NT2/D1 (cell line): Measurements from ENCODE around the gene TUBB6.

Experiments used
- DNase-seq: peaks from one replicate; pipeline ENCODE4 v3.0.0-alpha.2; 2011; ENCODE audit warnings: low read depth, low spot score
- H3K27me3 ChIP-seq: 2 replicates; pipeline ENCODE4 v1.6.0; 2011; ENCODE audit warnings: mild to moderate bottlenecking; ENCODE audit not compliant: insufficient read length, insufficient read depth
- H3K36me3 ChIP-seq: 2 replicates; pipeline ENCODE4 v1.6.1; 2011; ENCODE audit warnings: mild to moderate bottlenecking, low read length, mixed read lengths; ENCODE audit not compliant: insufficient read depth, insufficient read length
- H3K4me1 ChIP-seq: 2 replicates; pipeline ENCODE4 v1.5.1; 2011; ENCODE audit not compliant: insufficient read depth, insufficient read length
- H3K4me3 ChIP-seq: 2 replicates; pipeline ENCODE4 v1.5.1; 2011; ENCODE audit warnings: low read depth; ENCODE audit not compliant: insufficient read length
- H3K9ac ChIP-seq: 2 replicates; pipeline ENCODE4 v1.6.0; 2011; ENCODE audit warnings: low read depth; ENCODE audit not compliant: insufficient read length
- H3K9me3 ChIP-seq: 2 replicates; pipeline ENCODE4 v1.5.1; 2011; ENCODE audit warnings: mild to moderate bottlenecking, low read length; ENCODE audit not compliant: insufficient read depth
- SUZ12 ChIP-seq: IDR thresholded peaks from 2 replicates; pipeline ENCODE4 v1.6.1; 2011; ENCODE audit not compliant: insufficient read length, insufficient read depth; ENCODE audit errors: extremely low read depth
- YY1 ChIP-seq: IDR thresholded peaks from 2 replicates; pipeline ENCODE4 v1.6.1; 2011; ENCODE audit not compliant: insufficient read length, insufficient read depth
- ZNF274 ChIP-seq: IDR thresholded peaks from 2 replicates; pipeline ENCODE4 v1.6.1; 2011; ENCODE audit warnings: mild to moderate bottlenecking, low read depth, low read length

Gene TUBB6

DNA sequence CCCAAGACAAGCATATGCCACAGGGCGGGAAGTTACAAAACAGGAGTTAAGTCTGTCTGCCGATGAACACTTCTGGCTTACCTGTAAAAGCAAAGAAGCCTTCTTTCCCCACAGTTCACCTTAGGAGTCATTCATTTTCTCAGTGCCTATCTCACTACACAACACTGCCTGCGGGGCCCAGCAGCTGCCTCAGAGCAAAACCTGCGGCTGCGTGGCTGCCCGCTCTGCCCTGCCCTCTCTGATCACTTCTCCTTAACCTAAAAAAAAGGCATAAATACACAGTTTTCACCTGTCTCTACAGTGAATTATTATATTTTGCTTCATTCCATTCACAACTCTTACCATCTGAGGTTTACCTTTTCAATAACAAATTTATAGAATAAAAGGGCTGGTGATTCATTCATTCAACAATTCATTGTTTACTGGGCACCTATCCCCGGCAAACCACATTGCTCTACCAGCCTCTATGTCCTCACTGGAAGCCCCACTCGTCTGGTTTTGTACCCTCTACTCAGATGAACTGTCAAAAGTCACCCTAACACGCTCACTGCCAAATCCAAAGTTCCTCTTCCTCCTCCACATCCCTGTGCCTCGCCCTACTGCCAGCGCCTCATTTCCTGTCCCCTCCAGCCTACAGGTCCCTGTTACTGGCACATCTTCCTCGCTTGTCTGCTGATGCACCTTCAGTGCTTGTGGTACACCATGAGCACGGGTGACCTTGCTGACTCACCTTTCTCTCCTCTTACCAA is 37.6 kb downstream of the TUBB6 start:
- no peaks in the 10 kb centered on the region for H3K27me3 ChIP-seq
- DNase-seq = no peak
- no peaks in the 10 kb centered on the region for H3K9me3 ChIP-seq
- H3K36me3 ChIP-seq = peaks cover 80% of the 10 kb centered on the region
- no peak for TF ChIP-seq YY1
- no peak for TF ChIP-seq ZNF274
- TF ChIP-seq SUZ12 = no peak
- no peak overlapping the region for H3K4me3 ChIP-seq
- H3K9ac ChIP-seq = no peak overlapping the region
- no peaks in the 10 kb centered on the region for H3K4me1 ChIP-seq

DNA sequence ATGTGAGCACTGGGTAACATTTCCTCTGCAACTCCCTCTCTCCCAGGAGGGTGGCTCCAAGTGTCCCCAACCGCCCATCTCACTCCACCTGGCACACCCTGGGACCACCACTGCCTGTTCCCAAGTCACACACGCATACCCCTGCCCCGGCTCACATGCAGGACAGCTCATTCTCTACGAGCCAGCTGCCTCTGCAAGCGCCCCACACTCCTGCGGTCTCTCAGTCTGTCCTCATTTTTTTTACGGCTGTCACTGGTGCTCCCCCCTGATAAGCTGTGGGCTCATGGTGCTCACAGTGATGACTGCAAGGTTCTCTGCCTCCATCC is 38.2 kb downstream of the TUBB6 start:
- TF ChIP-seq SUZ12 (no peak), ZNF274 (no peak), YY1 (no peak)
- no peak for DNase-seq
- Histone ChIP-seq H3K36me3 (peaks cover 85% of the 10 kb centered on the region), H3K9me3 (no peaks in the 10 kb centered on the region), H3K9ac (no peak overlapping the region), H3K4me3 (no peak overlapping the region), H3K27me3 (no peaks in the 10 kb centered on the region), H3K4me1 (no peaks in the 10 kb centered on the region)

DNA sequence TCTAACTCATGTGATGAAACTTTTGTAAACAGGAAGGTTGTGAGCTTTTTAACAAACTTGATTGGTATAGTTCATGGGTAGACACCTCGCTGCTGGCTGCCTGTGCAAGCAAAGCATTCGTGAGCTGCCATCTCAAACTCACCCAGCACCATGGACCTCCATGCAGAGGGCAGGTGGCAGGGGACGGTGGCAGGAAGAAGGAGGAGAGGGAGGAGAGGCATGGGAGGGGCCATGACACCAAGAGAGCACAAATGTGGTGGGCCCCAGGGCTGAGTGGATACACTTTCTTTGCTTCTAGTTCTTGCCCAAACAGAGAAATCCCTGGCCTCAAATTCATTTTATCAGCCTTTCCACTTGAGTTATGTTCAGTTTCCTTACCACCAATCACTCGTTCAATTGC is 39.9 kb downstream of the TUBB6 start:
- TF ChIP-seq YY1 (no peak), SUZ12 (no peak), ZNF274 (no peak)
- Histone ChIP-seq H3K9ac (no peak overlapping the region), H3K4me1 (no peaks in the 10 kb centered on the region), H3K27me3 (no peaks in the 10 kb centered on the region), H3K9me3 (no peaks in the 10 kb centered on the region), H3K4me3 (no peak overlapping the region), H3K36me3 (peaks cover 81% of the 10 kb centered on the region)
- no peak for DNase-seq

DNA sequence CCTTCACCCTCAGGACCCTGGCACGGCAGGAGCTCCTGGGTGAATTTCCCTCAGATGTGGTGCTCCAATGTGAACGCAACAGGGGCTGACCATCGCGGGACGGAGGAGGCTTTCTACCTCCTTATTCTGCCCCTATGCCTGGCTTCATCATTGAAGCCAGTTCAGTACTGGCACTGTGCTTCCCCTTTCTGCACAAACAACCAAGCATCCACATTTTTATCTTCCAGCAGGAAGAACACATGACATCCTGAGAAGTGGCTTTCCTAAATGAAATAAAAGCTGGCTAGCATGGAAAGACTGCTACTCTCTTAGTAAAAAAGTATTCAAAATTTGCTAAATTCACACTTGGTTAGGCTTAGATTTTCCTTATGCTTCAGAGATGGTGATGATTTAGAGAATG is 44.1 kb downstream of the TUBB6 start:
- H3K9me3 ChIP-seq = no peaks in the 10 kb centered on the region
- TF ChIP-seq ZNF274 (no peak), SUZ12 (no peak), YY1 (no peak)
- no peak overlapping the region for H3K9ac ChIP-seq
- H3K4me3 ChIP-seq = no peak overlapping the region
- peaks cover 76% of the 10 kb centered on the region for H3K36me3 ChIP-seq
- no peaks in the 10 kb centered on the region for H3K4me1 ChIP-seq
- no peaks in the 10 kb centered on the region for H3K27me3 ChIP-seq
- no peak for DNase-seq

DNA sequence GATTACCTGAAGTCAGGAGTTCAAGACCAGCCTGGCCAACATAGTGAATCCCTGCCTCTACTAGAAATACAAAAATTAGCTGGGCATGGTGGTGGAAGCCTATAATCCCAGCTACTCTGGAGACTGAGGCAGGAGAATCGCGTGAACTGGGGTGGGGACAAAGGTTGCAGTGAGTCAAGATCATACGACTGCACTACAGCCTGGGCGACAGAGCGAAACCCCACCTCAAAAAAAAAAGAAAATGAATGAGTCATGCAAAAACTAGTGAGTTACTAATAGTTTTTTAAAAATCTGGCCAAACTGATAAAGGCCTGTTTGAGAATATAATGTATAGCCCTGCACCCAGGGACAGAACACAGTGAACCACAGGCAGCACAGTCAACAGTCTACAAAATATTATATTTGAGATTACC is 51.5 kb downstream of the TUBB6 start:
- DNase-seq = no peak
- Histone ChIP-seq H3K36me3 (peaks cover 81% of the 10 kb centered on the region), H3K4me3 (no peak overlapping the region), H3K9me3 (no peaks in the 10 kb centered on the region), H3K9ac (no peak overlapping the region), H3K4me1 (no peaks in the 10 kb centered on the region), H3K27me3 (no peaks in the 10 kb centered on the region)
- TF ChIP-seq ZNF274 = no peak
- TF ChIP-seq YY1 = no peak
- TF ChIP-seq SUZ12 = no peak

DNA sequence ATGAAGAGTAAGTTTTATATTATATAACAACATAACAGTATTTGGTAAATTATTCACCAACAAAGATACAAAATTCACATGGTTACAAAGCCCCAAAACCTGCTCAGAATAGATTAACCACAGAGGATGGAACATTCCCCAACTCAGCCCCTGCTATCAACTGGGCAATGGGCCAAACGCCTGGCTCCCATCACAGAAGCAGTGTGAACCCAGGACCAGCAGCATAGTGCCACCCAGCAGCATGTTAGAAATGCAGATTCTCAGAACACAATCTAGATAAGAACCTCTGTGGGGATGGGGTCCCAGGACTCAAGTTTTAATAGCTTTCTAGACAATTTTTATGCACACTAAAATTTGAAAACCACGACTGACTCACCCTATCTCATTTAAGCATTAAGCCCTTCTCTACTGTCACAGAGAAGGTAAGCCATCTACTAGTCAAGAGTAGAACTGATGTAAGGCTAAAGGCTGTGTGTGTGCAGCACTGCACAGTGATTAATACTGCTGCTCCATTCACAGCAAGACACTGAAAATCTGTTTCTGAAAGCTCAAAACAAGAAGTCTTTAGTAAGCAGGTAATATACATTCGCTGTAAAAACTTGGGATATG is 53.8 kb downstream of the TUBB6 start:
- Histone ChIP-seq H3K9me3 (no peaks in the 10 kb centered on the region), H3K27me3 (no peaks in the 10 kb centered on the region), H3K9ac (no peak overlapping the region), H3K4me1 (no peaks in the 10 kb centered on the region), H3K4me3 (no peak overlapping the region), H3K36me3 (peaks cover 83% of the 10 kb centered on the region)
- TF ChIP-seq SUZ12 (no peak), ZNF274 (no peak), YY1 (no peak)
- no peak for DNase-seq

DNA sequence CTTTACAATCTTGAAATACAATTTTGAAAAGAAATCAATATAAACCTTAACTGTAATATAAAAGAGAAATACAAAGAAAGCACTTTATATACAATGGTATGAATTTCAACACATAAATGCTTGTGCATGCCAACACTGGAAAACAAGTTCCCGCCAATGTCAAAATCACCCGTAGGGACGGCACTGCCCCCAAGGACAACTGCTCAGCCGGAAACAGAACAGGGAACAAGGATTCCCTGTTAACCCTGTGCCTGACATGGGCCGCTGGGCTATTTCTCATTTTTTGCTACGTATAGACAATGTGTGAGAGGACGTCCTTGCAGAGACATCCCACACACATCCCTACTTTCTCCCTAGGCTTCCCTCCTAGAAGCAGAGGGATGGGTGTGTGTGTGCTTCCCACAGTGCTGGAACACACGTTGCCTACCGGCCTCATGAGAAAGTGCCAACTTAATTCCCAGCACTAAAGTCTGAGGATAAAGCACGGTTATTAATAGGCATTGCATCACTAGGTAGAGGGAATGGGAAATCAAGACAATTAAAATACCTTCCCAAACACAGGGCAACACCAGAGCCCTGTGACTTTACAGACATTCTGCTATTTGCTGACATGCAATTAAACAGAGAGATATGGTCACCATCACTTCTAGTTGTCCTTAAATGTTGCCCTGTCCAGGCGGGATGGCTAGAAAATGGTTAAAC is 54.6 kb downstream of the TUBB6 start:
- H3K9me3 ChIP-seq = no peaks in the 10 kb centered on the region
- no peaks in the 10 kb centered on the region for H3K27me3 ChIP-seq
- H3K9ac ChIP-seq = no peak overlapping the region
- peaks cover 87% of the 10 kb centered on the region for H3K36me3 ChIP-seq
- TF ChIP-seq ZNF274 (no peak), SUZ12 (no peak), YY1 (no peak)
- no peak for DNase-seq
- H3K4me3 ChIP-seq = no peak overlapping the region
- H3K4me1 ChIP-seq = no peaks in the 10 kb centered on the region
